ENCODE results near the gene PPIF. TPM values are rescaled to one million over a fixed set of nuclear protein-coding genes. Genes with fewer than 3 reads are reported as not detected.

The PPIF gene
- total RNA-seq, 1 experiment from 2014 or later: 203 TPM

- Histone ChIP-seq H3K27ac (peak overlapping the region; percentile 87), H3K9me2 (ENCODE audit: insufficient read depth) (no peaks in the 10 kb centered on the region), H3K4me3 (peak overlapping the region; percentile 87), H3K4me1 (replicated peaks; ENCODE audit: insufficient read depth) (peaks cover 25% of the 10 kb centered on the region), H3K4me2 (peak overlapping the region; percentile 88), H2AFZ (no peak overlapping the region), H3K36me3 (ENCODE audit: low read depth) (peaks cover 49% of the 10 kb centered on the region), H3K9me3 (ENCODE audit: insufficient read depth, low read depth) (no peaks in the 10 kb centered on the region), H4K20me1 (ENCODE audit: insufficient read depth) (peaks cover 54% of the 10 kb centered on the region), H3K79me2 (ENCODE audit: low read depth) (peaks cover 55% of the 10 kb centered on the region), H3F3A (ENCODE audit: insufficient read depth, low read depth) (peaks cover 29% of the 10 kb centered on the region), H3K27me3 (ENCODE audit: insufficient read depth, low read depth) (no peaks in the 10 kb centered on the region)
- intact Hi-C loops (cut with micrococcal nuclease; ENCODE audit: unreplicated experiment): no loop called here
- no peak for TF ChIP-seq CTCF (conservative IDR thresholded peaks at IDR 0.05)
- TSS peak; percentile 30 for BruUV-seq (replicated peaks)
- CTCF ChIA-PET: no interaction called here
- POLR2A ChIA-PET (ENCODE audit: unreplicated experiment): no interaction called here
- no peak for DNase-seq
Observed at GRCh38 chr10:79348640-79348988, 1.3 kb downstream of the PPIF start.

GRCh38 chr10:79349072-79349491, 1.8 kb downstream of the PPIF start:
- no peaks in the 10 kb centered on the region for H3K9me2 ChIP-seq (ENCODE audit: insufficient read depth)
- peaks cover 55% of the 10 kb centered on the region for H3K79me2 ChIP-seq (ENCODE audit: low read depth)
- DNase-seq: no peak
- peak overlapping the region; percentile 87 for H3K4me3 ChIP-seq
- no peak overlapping the region for H2AFZ ChIP-seq
- H3F3A ChIP-seq (ENCODE audit: insufficient read depth, low read depth): peaks cover 33% of the 10 kb centered on the region
- peak overlapping the region; percentile 87; the same call in 1 of the 2 replicates for H3K27ac ChIP-seq
- H3K4me2 ChIP-seq: peak overlapping the region; percentile 88
- no peak for TF ChIP-seq EZH2 (IDR thresholded peaks at IDR 0.05; ENCODE audit: low read depth)
- TF ChIP-seq CTCF (conservative IDR thresholded peaks at IDR 0.05): no peak
- no TSS peak for BruUV-seq (replicated peaks)
- H3K27me3 ChIP-seq (ENCODE audit: insufficient read depth, low read depth): no peaks in the 10 kb centered on the region
- POLR2A ChIA-PET (ENCODE audit: unreplicated experiment): no interaction called here
- peaks cover 25% of the 10 kb centered on the region for H3K4me1 ChIP-seq (replicated peaks; ENCODE audit: insufficient read depth)
- H3K36me3 ChIP-seq (ENCODE audit: low read depth): peaks cover 54% of the 10 kb centered on the region
- CTCF ChIA-PET: no interaction called here
- intact Hi-C loops (cut with micrococcal nuclease; ENCODE audit: unreplicated experiment): no loop called here
- no peaks in the 10 kb centered on the region for H3K9me3 ChIP-seq (ENCODE audit: insufficient read depth, low read depth)
- peaks cover 58% of the 10 kb centered on the region for H4K20me1 ChIP-seq (ENCODE audit: insufficient read depth)

GRCh38 chr10:79349766-79350406, 2.6 kb downstream of the PPIF start:
- BruUV-seq (replicated peaks): no TSS peak
- Histone ChIP-seq H4K20me1 (ENCODE audit: insufficient read depth) (peaks cover 66% of the 10 kb centered on the region), H2AFZ (no peak overlapping the region), H3K4me2 (peak overlapping the region; percentile 88), H3F3A (ENCODE audit: insufficient read depth, low read depth) (peaks cover 41% of the 10 kb centered on the region), H3K4me1 (replicated peaks; ENCODE audit: insufficient read depth) (peaks cover 25% of the 10 kb centered on the region), H3K36me3 (ENCODE audit: low read depth) (peaks cover 62% of the 10 kb centered on the region), H3K27ac (0 out of 2 replicates have a peak overlapping the region, but pooled peaks have one; percentile 9), H3K4me3 (peak overlapping the region; percentile 87; the same call in 1 of the 2 replicates), H3K9me3 (ENCODE audit: insufficient read depth, low read depth) (no peaks in the 10 kb centered on the region), H3K9me2 (ENCODE audit: insufficient read depth) (no peaks in the 10 kb centered on the region), H3K27me3 (ENCODE audit: insufficient read depth, low read depth) (no peaks in the 10 kb centered on the region), H3K79me2 (ENCODE audit: low read depth) (peaks cover 55% of the 10 kb centered on the region)
- ChIA-PET CTCF (interaction anchor here (0.6 kb wide), 1 partner anchor 25 kb away, joined by 3 read pairs; no protein-coding TSS in a partner anchor), POLR2A (ENCODE audit: unreplicated experiment) (no interaction called here)
- intact Hi-C loops (cut with micrococcal nuclease; ENCODE audit: unreplicated experiment): no loop called here
- no peak for TF ChIP-seq CTCF (conservative IDR thresholded peaks at IDR 0.05)
- DNase-seq: peak in 1 of 2 experiments; percentile 35
